Measurements from ENCODE around the gene TBC1D1.

The TBC1D1 gene

GRCh38 chr4:37872310-37872988 is 18.4 kb upstream of the TBC1D1 start:
- no peak for DNase-seq (ENCODE audit: low read depth)
- no peak for TF ChIP-seq CTCF (conservative IDR thresholded peaks at IDR 0.05; ENCODE audit: low read length)
- H3K4me3 ChIP-seq (ENCODE audit: low read length), result no peak overlapping the region

GRCh38 chr4:37873386-37873785 is 17.5 kb upstream of the TBC1D1 start:
- DNase-seq (ENCODE audit: low read depth), result peak; percentile 13
- no peak for TF ChIP-seq CTCF (conservative IDR thresholded peaks at IDR 0.05; ENCODE audit: low read length)
- H3K4me3 ChIP-seq (ENCODE audit: low read length), result no peak overlapping the region

- no peak for TF ChIP-seq CTCF (conservative IDR thresholded peaks at IDR 0.05; ENCODE audit: low read length)
- no peak for DNase-seq (ENCODE audit: low read depth)
- no peak overlapping the region for H3K4me3 ChIP-seq (ENCODE audit: low read length)
Observed at GRCh38 chr4:37876156-37876555, 14.7 kb upstream of the TBC1D1 start.

GRCh38 chr4:37879365-37879764 is 11.5 kb upstream of the TBC1D1 start:
- DNase-seq (ENCODE audit: low read depth), result no peak
- no peak for TF ChIP-seq CTCF (conservative IDR thresholded peaks at IDR 0.05; ENCODE audit: low read length)

DNA sequence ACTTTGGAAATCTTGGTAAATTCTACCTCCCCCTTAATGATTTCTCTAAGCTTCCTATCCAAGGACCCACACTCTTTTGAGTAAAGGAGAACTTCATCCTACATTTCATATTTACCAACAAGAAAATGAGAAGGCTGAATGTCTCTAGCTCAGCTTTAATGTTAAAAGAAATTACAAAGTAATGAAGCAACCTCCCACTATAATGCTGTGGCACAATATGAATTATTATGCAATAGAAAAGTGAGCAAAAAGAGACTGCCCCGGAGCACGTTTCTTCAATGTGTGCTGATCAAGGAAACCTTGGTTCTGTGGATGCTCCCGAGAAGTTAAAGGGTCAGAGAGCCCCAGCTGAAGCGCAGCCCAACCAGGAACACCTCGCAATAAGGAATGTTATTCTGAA is 9.1 kb upstream of the TBC1D1 start:
- no peak for TF ChIP-seq CTCF (conservative IDR thresholded peaks at IDR 0.05; ENCODE audit: low read length)
- no peak for DNase-seq (ENCODE audit: low read depth)
- no peak overlapping the region for H3K4me3 ChIP-seq (ENCODE audit: low read length)

More at GRCh38 chr4:37879365-37879764, 11.5 kb upstream of the TBC1D1 start:
- no peak overlapping the region for H3K4me3 ChIP-seq (ENCODE audit: low read length)

DNA sequence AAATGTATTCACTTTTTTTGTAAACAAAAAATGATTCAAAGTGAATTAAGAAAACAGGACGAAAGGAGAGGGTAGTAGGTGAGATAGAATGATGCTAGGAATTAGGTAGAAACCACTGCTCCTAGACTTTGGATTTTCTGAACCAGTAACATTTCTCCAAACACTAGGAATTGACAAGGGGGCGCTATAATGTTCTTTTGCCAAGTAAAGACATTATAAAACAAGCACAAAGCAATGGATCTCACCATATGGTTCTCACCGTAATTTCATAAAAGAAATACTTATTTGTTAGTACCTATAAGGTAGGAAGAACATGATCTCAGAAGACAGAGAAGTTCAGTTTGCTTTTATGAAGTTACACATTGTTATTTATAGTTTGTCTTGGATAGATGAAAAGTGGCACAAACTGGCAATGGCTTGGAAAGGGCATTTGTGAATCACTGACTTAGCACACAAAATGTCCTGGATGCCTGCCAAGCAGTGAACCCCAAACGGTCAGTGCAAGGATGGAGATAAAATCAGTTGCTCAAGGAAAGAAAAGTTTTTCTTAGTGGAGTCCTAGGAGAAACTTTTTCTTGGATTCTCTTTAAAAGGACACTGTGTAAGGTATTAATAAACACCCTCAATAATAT is 8.1 kb upstream of the TBC1D1 start:
- TF ChIP-seq CTCF (conservative IDR thresholded peaks at IDR 0.05; ENCODE audit: low read length), result no peak
- no peak for DNase-seq (ENCODE audit: low read depth)

GRCh38 chr4:37884855-37885487 is 5.9 kb upstream of the TBC1D1 start:
- no peak for TF ChIP-seq CTCF (conservative IDR thresholded peaks at IDR 0.05; ENCODE audit: low read length)
- no peak for DNase-seq (ENCODE audit: low read depth)
- no peak overlapping the region for H3K4me3 ChIP-seq (ENCODE audit: low read length)

More for the DNA sequence above, 8.1 kb upstream of the TBC1D1 start:
- no peak overlapping the region for H3K4me3 ChIP-seq (ENCODE audit: low read length)

Data from AG10803 (cell line).